Adrenal gland (tissue), 12 donors: ENCODE measurements around the gene OAS2. TPM values are rescaled to one million over a fixed set of nuclear protein-coding genes. Genes with fewer than 3 reads are reported as not detected.

ENCODE experiments used
- DNase-seq, 7 donors: peaks; one replicate each; pipeline ENCODE4 v3.0.0-alpha.2; 2019 to 2020
- H3K27ac ChIP-seq, 5 donors: fragments of 200-600 bp; sonication (generic) in 4 of 5; 1 replicate in 3 of 5; 2 replicates in 2 of 5; pipeline versions ENCODE4 v1.5.1 to v1.8.0; 2016 to 2020; ENCODE audit warnings: mild to moderate bottlenecking in 1 of 5
- H3K27me3 ChIP-seq: fragments of 200-600 bp; 2 replicates; pipeline ENCODE4 v1.8.0; 2021
- H3K36me3 ChIP-seq, 2 donors: fragments of 200-600 bp; replicated peaks in 1 of 2; 1 replicate in 1 of 2; 2 replicates in 1 of 2; pipeline versions ENCODE4 v1.5.1 to v1.8.0; 2018 to 2022
- H3K4me1 ChIP-seq, 2 donors: fragments of 200-600 bp; replicated peaks in 1 of 2; 1 replicate in 1 of 2; 2 replicates in 1 of 2; pipeline versions ENCODE4 v1.5.1 to v1.8.0; 2018 to 2021
- H3K4me3 ChIP-seq, 4 donors: fragments of 200-600 bp; sonication (generic) in 3 of 4; one replicate each; pipeline ENCODE4 v1.5.1; 2016 to 2018
- H3K9me3 ChIP-seq, 3 donors: fragments of 200-600 bp; sonication (generic) in 1 of 3; replicated peaks in 1 of 3; 1 replicate in 2 of 3; 2 replicates in 1 of 3; pipeline versions ENCODE4 v1.5.1 to v1.8.0; 2016 to 2021
- POLR2A ChIP-seq, 2 donors: fragments of 450-650 bp; IDR thresholded peaks; one replicate each; pipeline ENCODE4 v1.6.1; 2017; ENCODE audit warnings: antibody characterized with exemption in 2 of 2, mild to moderate bottlenecking in 2 of 2, moderate library complexity in 1 of 2
- WGBS, 4 donors: extraction: QIAGEN DNeasy Blood & Tissue Kit in 2 of 4; methylation state at CpG; one replicate each; pipeline versions ENCODE4 v1.1.5 to v1.1.7; 2013 to 2017; 5-methylcytosine and 5-hydroxymethylcytosine counted together
- intact Hi-C, 2 donors: fragments of 100-400 bp; cut with DNase I; formaldehyde crosslinking; loops; one replicate each; pipeline versions ENCODE4 v1.14.1 to v1.15.0; 2022 to 2023
- polyA plus RNA-seq, 3 donors: library from polyadenylated mRNA; stranded (reverse); fragments of 200-250 nt in 2 of 3; fragments of 350-450 nt in 1 of 3; fragmentation: Illumina TruSeq in 1 of 3; extraction: RNeasy Lipid Tissue Mini Kit (QIAGEN cat#74804) in 1 of 3; gene quantifications; one replicate each; pipeline ENCODE4 v1.2.3, GENCODE V29; 2013 to 2014
- total RNA-seq, 9 donors: library from RNA; depleted of rRNA in 4 of 9; stranded (reverse); fragments of >200 nt in 4 of 9; fragments of 120-200 nt in 1 of 9; fragmentation: NEBNext Ultra II Directional in 1 of 9; extraction: Animal tissue kit (Norgen Biotek cat#: 25700) in 1 of 9; gene quantifications; one replicate each; pipeline versions ENCODE4 v1.1.0 to v1.2.4, GENCODE V29; 2013 to 2023
- TF ChIP-seq, protein P1 (sequence below), 6 experiments: fragments of 450-650 bp in 4 of 6; fragments of 200-600 bp in 2 of 6; sonication (generic) in 1 of 6; IDR thresholded peaks; 1 replicate in 5 of 6; 2 replicates in 1 of 6; pipeline versions ENCODE4 v1.5.1 to v1.8.0; 2016 to 2021; ENCODE audit warnings: antibody characterized with exemption in 6 of 6, mild to moderate bottlenecking in 2 of 6, moderate library complexity in 1 of 6
- donor health status: healthy with polysubstance abuse.
- donor health status: Bipolar disorder and iron deficiency.
- donor health status: DM: yes; HTN: yes; CAD: no.
- donor health status: DM: no; HTN: no; CAD: no.
- donor health status: DM: no; HTN: no; CAD: no.
- donor health status: DM: yes; HTN: yes; CAD: no.

The OAS2 gene
- total and polyA plus RNA-seq, 12 donors, result 2.5 to 30.4 (median 8.5) TPM

DNA sequence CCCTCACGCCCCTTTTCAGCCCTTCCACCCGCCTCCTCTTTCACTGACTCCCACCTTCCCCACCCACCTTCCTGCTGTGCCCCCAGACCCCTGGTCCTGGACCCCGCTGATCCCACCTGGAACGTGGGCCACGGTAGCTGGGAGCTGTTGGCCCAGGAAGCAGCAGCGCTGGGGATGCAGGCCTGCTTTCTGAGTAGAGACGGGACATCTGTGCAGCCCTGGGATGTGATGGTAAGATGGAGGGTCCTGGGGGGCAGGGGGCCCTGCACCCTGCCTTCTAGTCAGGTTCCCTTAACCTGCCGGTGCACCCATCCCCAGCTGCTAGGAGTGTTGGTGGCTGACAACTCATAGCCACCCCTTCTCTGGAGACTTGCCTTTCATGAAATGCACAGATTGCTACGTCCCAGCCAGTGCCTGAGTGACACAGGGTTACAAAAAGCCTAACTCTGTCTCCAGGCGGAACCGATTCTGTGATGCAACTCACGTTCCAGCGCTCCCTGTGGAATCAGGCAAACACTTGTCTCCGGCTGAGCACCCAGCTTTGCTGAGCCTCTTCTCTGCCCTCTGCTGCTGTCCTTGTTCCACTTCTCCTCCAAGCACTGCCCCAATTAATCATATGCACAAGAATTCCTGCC lies 15.0 kb upstream of the OAS2 start:
- Histone ChIP-seq H3K4me3 (no peak overlapping the region), H3K36me3 (peaks cover 0 to 12% of the 10 kb centered on the region in 2 donors), H3K9me3 (no peaks in the 10 kb centered on the region), H3K27ac (no peak overlapping the region), H3K4me1 (no peaks in the 10 kb centered on the region), H3K27me3 (no peaks in the 10 kb centered on the region)
- 89 to 96% (median 92%) methylated on average over 9 to 14 of the region's 14 CpGs for WGBS, 4 donors
- no peak for TF ChIP-seq POLR2A (IDR thresholded peaks at IDR 0.05)
- TF ChIP-seq, protein P1, sequence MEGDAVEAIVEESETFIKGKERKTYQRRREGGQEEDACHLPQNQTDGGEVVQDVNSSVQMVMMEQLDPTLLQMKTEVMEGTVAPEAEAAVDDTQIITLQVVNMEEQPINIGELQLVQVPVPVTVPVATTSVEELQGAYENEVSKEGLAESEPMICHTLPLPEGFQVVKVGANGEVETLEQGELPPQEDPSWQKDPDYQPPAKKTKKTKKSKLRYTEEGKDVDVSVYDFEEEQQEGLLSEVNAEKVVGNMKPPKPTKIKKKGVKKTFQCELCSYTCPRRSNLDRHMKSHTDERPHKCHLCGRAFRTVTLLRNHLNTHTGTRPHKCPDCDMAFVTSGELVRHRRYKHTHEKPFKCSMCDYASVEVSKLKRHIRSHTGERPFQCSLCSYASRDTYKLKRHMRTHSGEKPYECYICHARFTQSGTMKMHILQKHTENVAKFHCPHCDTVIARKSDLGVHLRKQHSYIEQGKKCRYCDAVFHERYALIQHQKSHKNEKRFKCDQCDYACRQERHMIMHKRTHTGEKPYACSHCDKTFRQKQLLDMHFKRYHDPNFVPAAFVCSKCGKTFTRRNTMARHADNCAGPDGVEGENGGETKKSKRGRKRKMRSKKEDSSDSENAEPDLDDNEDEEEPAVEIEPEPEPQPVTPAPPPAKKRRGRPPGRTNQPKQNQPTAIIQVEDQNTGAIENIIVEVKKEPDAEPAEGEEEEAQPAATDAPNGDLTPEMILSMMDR (IDR thresholded peaks at IDR 0.05), result no peak
- intact Hi-C loops, result no loop called here
- DNase-seq, result no peak

DNA sequence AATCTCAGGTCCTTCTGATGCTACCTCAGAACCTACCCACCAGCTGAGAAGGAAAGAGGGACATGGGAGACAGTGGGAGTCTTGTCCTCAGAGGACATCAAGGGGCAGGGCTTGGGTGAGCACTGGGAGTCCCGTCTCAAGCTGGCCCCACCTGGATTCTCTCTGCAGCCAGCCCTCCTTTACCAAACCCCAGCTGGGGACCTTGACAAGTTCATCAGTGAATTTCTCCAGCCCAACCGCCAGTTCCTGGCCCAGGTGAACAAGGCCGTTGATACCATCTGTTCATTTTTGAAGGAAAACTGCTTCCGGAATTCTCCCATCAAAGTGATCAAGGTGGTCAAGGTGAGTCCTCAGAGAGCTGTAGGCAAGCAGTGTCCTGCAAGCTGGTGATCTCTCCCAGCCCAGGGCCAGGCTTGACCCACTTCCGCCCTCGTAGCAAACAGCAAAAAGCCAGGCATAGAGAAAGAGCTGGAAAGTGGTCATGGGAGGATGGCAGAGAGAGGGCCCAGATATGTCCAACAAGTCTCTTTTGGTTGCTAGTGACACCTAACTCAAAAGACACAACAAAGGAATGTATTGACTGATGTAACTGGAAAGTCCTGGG lies 14.2 kb upstream of the OAS2 start:
- 86 to 98% (median 93%) methylated on average over 6 of the region's 6 CpGs for WGBS, 4 donors
- Histone ChIP-seq H3K27me3 (no peaks in the 10 kb centered on the region), H3K27ac (no peak overlapping the region), H3K4me1 (no peaks in the 10 kb centered on the region), H3K36me3 (peaks cover 0 to 12% of the 10 kb centered on the region in 2 donors), H3K4me3 (no peak overlapping the region), H3K9me3 (no peaks in the 10 kb centered on the region)
- no peak for DNase-seq
- no peak for TF ChIP-seq POLR2A (IDR thresholded peaks at IDR 0.05)
- TF ChIP-seq, protein P1 (IDR thresholded peaks at IDR 0.05), result no peak
- intact Hi-C loops, result no loop called here

DNA sequence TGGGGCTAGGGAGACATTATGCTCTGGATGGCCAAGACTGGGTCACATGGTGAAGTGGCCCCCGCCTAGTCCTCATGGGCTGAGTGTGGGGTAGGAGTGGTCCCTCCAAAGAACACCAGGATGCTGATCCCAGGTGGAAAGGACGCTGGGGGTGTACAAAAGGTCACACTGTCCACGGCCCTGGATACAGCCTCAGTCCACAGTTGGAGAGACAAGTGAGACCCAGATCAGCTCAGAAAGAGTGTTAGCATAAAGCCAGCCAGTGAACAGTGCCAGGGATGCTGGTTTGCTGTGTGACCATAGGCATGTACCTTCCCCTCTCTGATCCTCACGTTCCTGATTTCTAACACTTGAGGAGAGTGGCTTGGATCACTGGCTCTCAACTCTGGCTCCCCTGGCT lies 13.4 kb upstream of the OAS2 start:
- Histone ChIP-seq H3K27ac (no peak overlapping the region), H3K9me3 (no peaks in the 10 kb centered on the region), H3K4me1 (no peaks in the 10 kb centered on the region), H3K36me3 (peaks cover 0 to 12% of the 10 kb centered on the region in 2 donors), H3K4me3 (no peak overlapping the region), H3K27me3 (no peaks in the 10 kb centered on the region)
- no peak for DNase-seq
- WGBS, 4 donors, result 92 to 98% (median 96%) methylated on average over 4 of the region's 4 CpGs
- intact Hi-C loops, result no loop called here
- TF ChIP-seq POLR2A (IDR thresholded peaks at IDR 0.05), result no peak
- TF ChIP-seq, protein P1 (IDR thresholded peaks at IDR 0.05), result no peak

DNA sequence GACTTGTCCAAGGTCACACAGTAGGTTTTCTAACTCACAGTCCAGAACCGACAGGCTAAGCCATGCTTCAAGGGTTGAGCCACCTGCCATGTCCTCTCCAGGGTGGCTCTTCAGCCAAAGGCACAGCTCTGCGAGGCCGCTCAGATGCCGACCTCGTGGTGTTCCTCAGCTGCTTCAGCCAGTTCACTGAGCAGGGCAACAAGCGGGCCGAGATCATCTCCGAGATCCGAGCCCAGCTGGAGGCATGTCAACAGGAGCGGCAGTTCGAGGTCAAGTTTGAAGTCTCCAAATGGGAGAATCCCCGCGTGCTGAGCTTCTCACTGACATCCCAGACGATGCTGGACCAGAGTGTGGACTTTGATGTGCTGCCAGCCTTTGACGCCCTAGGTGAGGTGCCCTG lies 12.7 kb upstream of the OAS2 start:
- WGBS, 4 donors, result 82 to 98% (median 94%) methylated on average over 4 to 15 of the region's 15 CpGs
- no peak for TF ChIP-seq POLR2A (IDR thresholded peaks at IDR 0.05)
- TF ChIP-seq, protein P1 (IDR thresholded peaks at IDR 0.05), result no peak
- H3K4me3 ChIP-seq, result no peak overlapping the region
- no peak for DNase-seq
- H3K36me3 ChIP-seq, result peaks cover 0 to 12% of the 10 kb centered on the region in 2 donors
- H3K27ac ChIP-seq, result no peak overlapping the region
- no peaks in the 10 kb centered on the region for H3K4me1 ChIP-seq
- H3K27me3 ChIP-seq, result no peaks in the 10 kb centered on the region
- intact Hi-C loops, result no loop called here
- H3K9me3 ChIP-seq, result no peaks in the 10 kb centered on the region
